ENCODE data around the gene AIG1. TPM values are rescaled to one million over a fixed set of nuclear protein-coding genes. Genes with fewer than 3 reads are reported as not detected.

AIG1 gene
- total RNA-seq, 1 donor from 2014 or later, result 35.2 TPM

DNA sequence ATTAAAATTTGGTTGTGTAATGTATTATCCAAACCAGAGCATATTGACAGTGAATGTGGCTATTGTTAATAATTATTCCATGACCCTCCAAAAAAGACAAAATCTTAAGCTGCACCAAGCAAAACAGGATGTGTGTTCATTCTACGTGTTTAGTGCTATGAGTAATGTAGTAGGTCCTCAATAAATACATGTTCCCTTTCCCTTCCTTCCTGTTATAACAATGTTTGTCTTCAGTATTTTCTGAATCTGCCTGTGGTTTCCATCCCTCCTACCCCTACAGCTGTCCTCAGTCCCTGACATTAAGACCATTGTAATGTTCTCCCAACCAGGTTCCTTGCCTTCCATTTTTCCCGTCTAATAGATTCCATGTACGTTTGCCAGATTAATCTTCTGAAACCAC lies 163.8 kb downstream of the AIG1 start:
- no peaks in the 10 kb centered on the region for H3K27me3 ChIP-seq (ENCODE audit: insufficient read depth, low read length)
- no peak overlapping the region for H3K4me3 ChIP-seq (ENCODE audit: insufficient read depth, low read depth, low read length)
- H2AFZ ChIP-seq (ENCODE audit: low read depth, low read length), result no peak overlapping the region
- H3K9me3 Mint-ChIP-seq (ENCODE audit: unreplicated experiment), result peaks cover 6% of the 10 kb centered on the region
- no peaks in the 10 kb centered on the region for H3K4me1 ChIP-seq (ENCODE audit: insufficient read depth, low read length)
- H3K9ac ChIP-seq (ENCODE audit: low read length), result no peak overlapping the region
- H3K4me2 ChIP-seq (ENCODE audit: low read length), result no peak overlapping the region
- no peak overlapping the region for H3K27ac ChIP-seq (ENCODE audit: low read depth, low read length)
- H3K4me3 Mint-ChIP-seq (ENCODE audit: unreplicated experiment), result no peak overlapping the region
- FAIRE-seq (no peak), DNase-seq (ENCODE audit: low read depth) (no peak)
- H3K36me3 Mint-ChIP-seq (ENCODE audit: low read depth, unreplicated experiment), result peaks cover 5% of the 10 kb centered on the region
- H3K36me3 ChIP-seq (ENCODE audit: insufficient read depth, low read length), result no peaks in the 10 kb centered on the region
- H3K4me1 Mint-ChIP-seq (ENCODE audit: low read depth, unreplicated experiment), result no peaks in the 10 kb centered on the region
- H3K27ac Mint-ChIP-seq (ENCODE audit: unreplicated experiment), result no peak overlapping the region
- H4K20me1 ChIP-seq (ENCODE audit: insufficient read depth, low read length), result no peaks in the 10 kb centered on the region
- no peak for TF ChIP-seq EZH2 (IDR thresholded peaks at IDR 0.05; ENCODE audit: insufficient read depth, low read length)
- TF ChIP-seq, protein P1, sequence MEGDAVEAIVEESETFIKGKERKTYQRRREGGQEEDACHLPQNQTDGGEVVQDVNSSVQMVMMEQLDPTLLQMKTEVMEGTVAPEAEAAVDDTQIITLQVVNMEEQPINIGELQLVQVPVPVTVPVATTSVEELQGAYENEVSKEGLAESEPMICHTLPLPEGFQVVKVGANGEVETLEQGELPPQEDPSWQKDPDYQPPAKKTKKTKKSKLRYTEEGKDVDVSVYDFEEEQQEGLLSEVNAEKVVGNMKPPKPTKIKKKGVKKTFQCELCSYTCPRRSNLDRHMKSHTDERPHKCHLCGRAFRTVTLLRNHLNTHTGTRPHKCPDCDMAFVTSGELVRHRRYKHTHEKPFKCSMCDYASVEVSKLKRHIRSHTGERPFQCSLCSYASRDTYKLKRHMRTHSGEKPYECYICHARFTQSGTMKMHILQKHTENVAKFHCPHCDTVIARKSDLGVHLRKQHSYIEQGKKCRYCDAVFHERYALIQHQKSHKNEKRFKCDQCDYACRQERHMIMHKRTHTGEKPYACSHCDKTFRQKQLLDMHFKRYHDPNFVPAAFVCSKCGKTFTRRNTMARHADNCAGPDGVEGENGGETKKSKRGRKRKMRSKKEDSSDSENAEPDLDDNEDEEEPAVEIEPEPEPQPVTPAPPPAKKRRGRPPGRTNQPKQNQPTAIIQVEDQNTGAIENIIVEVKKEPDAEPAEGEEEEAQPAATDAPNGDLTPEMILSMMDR (IDR thresholded peaks at IDR 0.05; ENCODE audit: insufficient read depth, low read depth, low read length), result no peak
- H3K79me2 ChIP-seq (ENCODE audit: insufficient read depth, low read length), result no peaks in the 10 kb centered on the region
- H3K9me3 ChIP-seq (ENCODE audit: insufficient read depth, low read depth, low read length), result no peaks in the 10 kb centered on the region
- H3K27me3 Mint-ChIP-seq (ENCODE audit: low read depth, unreplicated experiment), result no peaks in the 10 kb centered on the region

DNA sequence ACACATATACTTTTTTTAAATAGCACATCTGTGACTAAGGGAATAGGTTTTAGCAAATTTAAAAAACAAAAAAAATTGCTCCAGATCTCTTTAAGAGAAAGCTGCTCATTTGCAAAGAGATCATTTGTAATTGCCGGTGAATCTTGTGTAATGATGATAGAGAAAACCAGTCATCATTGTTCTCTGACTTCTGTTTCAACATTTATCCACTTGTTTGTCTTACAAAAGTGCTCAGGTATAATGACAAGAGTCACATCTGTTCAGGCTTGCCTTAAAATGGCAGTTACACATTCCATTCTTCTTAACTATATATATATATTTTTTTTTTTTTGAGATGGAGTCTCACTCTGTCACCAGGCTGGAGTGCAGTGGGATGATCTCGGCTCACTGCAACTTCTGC lies 165.2 kb downstream of the AIG1 start:
- H3K9ac ChIP-seq (ENCODE audit: low read length), result no peak overlapping the region
- no peak overlapping the region for H3K27ac ChIP-seq (ENCODE audit: low read depth, low read length)
- no peaks in the 10 kb centered on the region for H4K20me1 ChIP-seq (ENCODE audit: insufficient read depth, low read length)
- H3K4me3 Mint-ChIP-seq (ENCODE audit: unreplicated experiment), result no peak overlapping the region
- H3K27ac Mint-ChIP-seq (ENCODE audit: unreplicated experiment), result no peak overlapping the region
- no peaks in the 10 kb centered on the region for H3K4me1 ChIP-seq (ENCODE audit: insufficient read depth, low read length)
- no peak overlapping the region for H2AFZ ChIP-seq (ENCODE audit: low read depth, low read length)
- no peak overlapping the region for H3K4me3 ChIP-seq (ENCODE audit: insufficient read depth, low read depth, low read length)
- TF ChIP-seq, protein P1 (IDR thresholded peaks at IDR 0.05; ENCODE audit: insufficient read depth, low read depth, low read length), result no peak
- TF ChIP-seq EZH2 (IDR thresholded peaks at IDR 0.05; ENCODE audit: insufficient read depth, low read length), result no peak
- DNase-seq (ENCODE audit: low read depth), result no peak
- no peaks in the 10 kb centered on the region for H3K79me2 ChIP-seq (ENCODE audit: insufficient read depth, low read length)
- no peaks in the 10 kb centered on the region for H3K4me1 Mint-ChIP-seq (ENCODE audit: low read depth, unreplicated experiment)
- no peak overlapping the region for H3K4me2 ChIP-seq (ENCODE audit: low read length)
- H3K36me3 Mint-ChIP-seq (ENCODE audit: low read depth, unreplicated experiment), result no peaks in the 10 kb centered on the region
- FAIRE-seq, result no peak
- H3K36me3 ChIP-seq (ENCODE audit: insufficient read depth, low read length), result no peaks in the 10 kb centered on the region
- no peaks in the 10 kb centered on the region for H3K9me3 ChIP-seq (ENCODE audit: insufficient read depth, low read depth, low read length)
- H3K9me3 Mint-ChIP-seq (ENCODE audit: unreplicated experiment), result peaks cover 3% of the 10 kb centered on the region
- no peaks in the 10 kb centered on the region for H3K27me3 ChIP-seq (ENCODE audit: insufficient read depth, low read length)
- H3K27me3 Mint-ChIP-seq (ENCODE audit: low read depth, unreplicated experiment), result no peaks in the 10 kb centered on the region

DNA sequence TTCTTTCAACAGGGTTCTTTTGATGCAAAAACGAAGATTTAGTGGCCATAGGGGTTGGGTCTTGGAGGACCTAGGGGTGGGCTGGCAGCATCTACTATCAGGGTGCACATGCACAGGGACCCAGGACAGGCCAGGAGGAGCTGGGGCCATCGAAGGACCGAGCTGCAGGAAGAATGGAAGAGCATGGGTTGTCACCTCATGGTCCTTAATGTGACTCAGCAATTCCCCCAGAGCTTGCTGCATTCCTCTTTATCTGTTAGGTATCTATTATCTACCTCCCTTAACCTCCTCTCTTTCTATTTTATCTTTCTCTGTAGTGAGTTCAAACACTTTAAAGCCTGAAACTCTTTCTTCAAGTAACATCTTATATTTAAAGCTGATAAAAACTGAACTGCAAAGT lies 167.0 kb downstream of the AIG1 start:
- no peaks in the 10 kb centered on the region for H3K79me2 ChIP-seq (ENCODE audit: insufficient read depth, low read length)
- H2AFZ ChIP-seq (ENCODE audit: low read depth, low read length), result no peak overlapping the region
- H3K9ac ChIP-seq (ENCODE audit: low read length), result no peak overlapping the region
- H3K27ac ChIP-seq (ENCODE audit: low read depth, low read length), result no peak overlapping the region
- no peak for TF ChIP-seq EZH2 (IDR thresholded peaks at IDR 0.05; ENCODE audit: insufficient read depth, low read length)
- TF ChIP-seq, protein P1 (IDR thresholded peaks at IDR 0.05; ENCODE audit: insufficient read depth, low read depth, low read length), result no peak
- Mint-ChIP-seq H3K27ac (ENCODE audit: unreplicated experiment) (no peak overlapping the region), H3K4me1 (ENCODE audit: low read depth, unreplicated experiment) (no peaks in the 10 kb centered on the region), H3K36me3 (ENCODE audit: low read depth, unreplicated experiment) (no peaks in the 10 kb centered on the region), H3K4me3 (ENCODE audit: unreplicated experiment) (no peak overlapping the region), H3K27me3 (ENCODE audit: low read depth, unreplicated experiment) (no peaks in the 10 kb centered on the region), H3K9me3 (ENCODE audit: unreplicated experiment) (peaks cover 3% of the 10 kb centered on the region)
- H3K4me2 ChIP-seq (ENCODE audit: low read length), result no peak overlapping the region
- no peaks in the 10 kb centered on the region for H3K27me3 ChIP-seq (ENCODE audit: insufficient read depth, low read length)
- no peaks in the 10 kb centered on the region for H3K36me3 ChIP-seq (ENCODE audit: insufficient read depth, low read length)
- H4K20me1 ChIP-seq (ENCODE audit: insufficient read depth, low read length), result no peaks in the 10 kb centered on the region
- H3K4me3 ChIP-seq (ENCODE audit: insufficient read depth, low read depth, low read length), result no peak overlapping the region
- no peak for DNase-seq (ENCODE audit: low read depth)
- peak; percentile 20 for FAIRE-seq
- no peaks in the 10 kb centered on the region for H3K4me1 ChIP-seq (ENCODE audit: insufficient read depth, low read length)
- no peaks in the 10 kb centered on the region for H3K9me3 ChIP-seq (ENCODE audit: insufficient read depth, low read depth, low read length)
